ENCODE results near the gene PIP5KL1. TPM values are rescaled to one million over a fixed set of nuclear protein-coding genes. Genes with fewer than 3 reads are reported as not detected.

The PIP5KL1 gene
- total and polyA plus RNA-seq, 2 of the 4 experiments (the other 2 are of a cell fraction), result 0.36 to 3.6 TPM

DNA sequence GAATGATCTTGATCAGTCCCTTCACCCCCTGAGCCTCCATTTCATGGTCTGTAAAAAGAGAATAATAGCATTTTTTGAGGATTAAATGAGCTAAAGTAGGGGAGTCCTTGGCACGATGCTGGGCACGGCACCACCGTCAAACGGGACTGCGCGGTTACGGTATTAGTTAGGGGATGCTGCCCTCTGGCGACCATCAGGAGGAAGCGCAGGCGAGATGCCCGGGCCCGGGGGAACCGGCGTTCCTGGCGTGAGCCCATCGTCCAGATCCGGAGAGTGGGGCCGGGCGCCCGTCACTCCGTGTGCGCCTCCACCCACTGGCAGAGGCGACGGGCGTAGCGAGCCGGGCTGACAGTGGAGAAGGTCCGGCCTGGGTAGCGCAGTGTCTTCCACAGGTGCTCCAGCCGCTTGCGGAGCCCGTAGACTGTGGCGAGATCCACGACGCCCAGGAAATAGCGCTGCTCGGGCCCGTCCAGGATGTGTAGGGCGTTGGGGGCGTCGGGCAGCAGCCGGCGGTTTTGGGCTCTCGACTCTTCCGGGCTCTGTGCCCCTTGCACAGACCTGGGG, 8.9 kb downstream of the PIP5KL1 start (continued):
- TF ChIP-seq CTCF (conservative IDR thresholded peaks at IDR 0.05; ENCODE audit: low read depth, low read length) (peak; percentile 87), FOS (IDR thresholded peaks at IDR 0.05; ENCODE audit: low read depth, low read length) (no peak), MAFK (IDR thresholded peaks at IDR 0.05; ENCODE audit: low read depth, low read length) (no peak), NFE2L2 (IDR thresholded peaks at IDR 0.05; ENCODE audit: low read depth, low read length) (no peak), MXI1 (IDR thresholded peaks at IDR 0.05; ENCODE audit: borderline replicate concordance, low read depth, low read length) (no peak)

All from IMR-90 (cell line).